Endometrial microvascular endothelial cells (primary cell): ENCODE measurements around the gene FUOM. TPM values are rescaled to one million over a fixed set of nuclear protein-coding genes. Genes with fewer than 3 reads are reported as not detected.

Source experiments
- in situ Hi-C: cut with HindIII; loops from 2 replicates; pipeline ENCODE4 v1.10.0; 2017; ENCODE audit warnings: low sequenced_read_pairs, low pct_unique_long_range_greater_than_20kb; ENCODE audit errors: inconsistent ontology term
- total RNA-seq: library from RNA; depleted of rRNA; stranded (reverse); fragments of >200 nt; gene quantifications from one replicate; pipeline ENCODE4 v1.2.3, GENCODE V29; 2015; ENCODE audit errors: inconsistent ontology term

Gene FUOM
- total RNA-seq, 1 donor from 2014 or later = 9.9 TPM

- in situ Hi-C loops = no loop called here
Observed at GRCh38 chr10:133339708-133340380, 18.0 kb downstream of the FUOM start.

- in situ Hi-C loops = no loop called here
Observed at GRCh38 chr10:133338080-133339071, 19.4 kb downstream of the FUOM start.

DNA sequence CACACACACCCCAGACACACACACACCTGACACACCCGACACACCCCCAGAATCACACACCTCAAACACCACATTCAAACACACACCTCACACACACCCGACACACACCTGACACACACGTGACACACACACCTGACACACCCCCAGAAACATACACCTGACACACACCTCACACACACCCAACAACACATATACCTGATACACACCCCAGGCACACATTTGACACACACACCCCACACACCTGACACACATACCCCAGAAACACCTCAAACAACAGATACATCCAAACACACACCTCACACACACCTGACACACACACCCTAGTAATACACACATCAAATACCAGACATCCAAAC, 20.5 kb downstream of the FUOM start:
- in situ Hi-C loops = no loop called here

DNA sequence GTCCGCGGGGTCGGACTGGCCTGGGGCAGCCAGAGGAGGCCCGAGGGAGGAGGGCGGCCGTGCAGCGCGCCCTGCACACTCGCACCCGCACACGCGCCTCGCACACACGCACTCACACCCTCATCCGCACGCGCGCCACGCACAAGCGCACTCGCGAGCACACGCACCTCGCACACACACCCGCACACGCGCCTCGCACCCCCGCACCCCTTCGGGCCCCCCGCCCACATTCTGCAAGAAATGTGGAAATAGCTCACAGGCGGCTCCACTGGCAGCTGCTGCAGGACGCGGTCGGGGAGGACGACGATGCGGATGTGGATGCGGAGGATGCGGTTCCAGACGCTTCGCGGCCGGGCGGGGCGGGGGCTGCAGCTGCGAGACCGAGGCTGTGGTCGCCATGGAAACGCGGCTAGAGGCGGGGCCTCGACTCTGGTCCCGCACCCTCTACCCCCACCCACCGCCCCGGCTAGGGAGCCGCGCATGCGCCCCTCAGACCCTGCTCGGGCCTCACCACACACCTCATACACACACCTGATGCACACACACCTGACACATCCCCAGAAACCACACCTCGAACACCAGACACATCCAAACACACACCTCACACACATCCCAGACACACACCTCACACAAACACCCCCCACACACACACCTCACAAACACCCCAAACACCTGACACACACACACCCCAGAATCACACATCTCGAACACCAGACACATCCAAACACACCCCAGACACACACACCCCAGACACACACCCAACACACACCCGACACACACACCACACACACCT, 21.0 kb downstream of the FUOM start, which contains the start of gene CALY:
CALY (minus strand) TSS at position 320 of the 793 bp plus-strand sequence. CDS start 7,907 bp downstream, outside the sequence.
- in situ Hi-C loops = no loop called here

DNA sequence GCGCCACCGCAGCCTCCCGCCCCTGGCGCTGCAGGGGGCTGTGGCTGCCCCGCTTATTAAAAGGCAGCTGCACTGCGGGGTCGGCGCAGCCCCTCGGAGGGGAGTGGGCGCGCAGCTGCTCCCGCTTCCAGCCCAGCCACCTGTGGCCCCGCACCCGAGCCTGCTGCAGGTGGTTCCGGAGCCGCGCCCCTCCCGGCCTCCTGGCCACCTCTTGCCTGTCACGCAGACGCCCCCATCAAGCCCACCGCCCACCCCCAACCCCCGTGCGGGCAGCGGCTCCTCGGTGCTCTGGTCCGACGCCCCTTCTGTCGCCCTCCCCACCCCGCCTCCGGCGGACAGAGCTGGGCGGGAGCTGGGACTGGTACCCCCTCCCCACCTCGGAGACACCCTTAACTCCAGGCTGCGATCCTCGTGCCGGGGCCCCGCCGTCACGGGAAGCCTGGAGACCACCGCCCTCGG, 21.7 kb downstream of the FUOM start:
- in situ Hi-C loops = no loop called here

DNA sequence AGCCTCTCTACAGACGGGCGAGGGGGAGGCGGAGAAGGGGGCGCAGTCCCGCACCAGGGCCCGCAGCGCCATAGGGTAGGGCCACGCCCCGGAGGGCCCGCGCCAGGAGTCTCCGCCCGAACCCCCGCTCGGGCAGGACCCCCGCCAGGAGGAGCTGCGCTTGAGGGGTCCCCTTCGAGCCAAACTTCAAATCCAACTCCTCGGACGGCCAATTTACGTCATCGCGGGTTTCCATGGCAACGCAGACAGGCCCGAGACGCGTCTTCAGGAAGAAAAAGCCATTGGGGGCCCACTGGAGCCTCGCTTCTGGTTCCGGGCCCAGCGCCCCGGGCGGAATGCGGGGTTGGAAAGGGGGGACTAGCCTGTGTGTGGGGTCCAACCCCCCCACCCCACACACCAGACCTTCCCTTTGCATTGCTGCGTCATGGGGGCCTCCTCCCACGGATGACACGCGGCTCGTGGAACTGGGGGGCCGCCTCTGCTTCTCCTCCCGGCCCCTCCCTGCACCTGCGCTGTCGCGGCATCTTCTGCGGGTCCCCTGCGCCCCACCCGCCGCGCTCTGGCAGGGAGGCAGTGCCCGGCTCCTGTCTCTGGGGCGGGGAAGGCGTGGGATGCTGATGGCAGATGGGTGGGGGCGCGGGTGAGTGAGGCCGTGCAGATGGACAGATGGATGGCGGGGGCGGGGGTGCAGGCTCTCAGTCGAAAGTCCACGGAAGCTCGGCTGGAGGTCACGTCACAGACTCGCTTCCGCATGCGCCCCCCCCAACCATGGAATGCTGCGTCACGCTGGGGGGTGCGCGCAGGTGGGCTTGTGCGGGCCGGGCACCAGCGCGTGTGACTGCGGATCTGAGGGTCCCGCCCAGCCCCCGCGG, 22.3 kb downstream of the FUOM start:
- in situ Hi-C loops = no loop called here

DNA sequence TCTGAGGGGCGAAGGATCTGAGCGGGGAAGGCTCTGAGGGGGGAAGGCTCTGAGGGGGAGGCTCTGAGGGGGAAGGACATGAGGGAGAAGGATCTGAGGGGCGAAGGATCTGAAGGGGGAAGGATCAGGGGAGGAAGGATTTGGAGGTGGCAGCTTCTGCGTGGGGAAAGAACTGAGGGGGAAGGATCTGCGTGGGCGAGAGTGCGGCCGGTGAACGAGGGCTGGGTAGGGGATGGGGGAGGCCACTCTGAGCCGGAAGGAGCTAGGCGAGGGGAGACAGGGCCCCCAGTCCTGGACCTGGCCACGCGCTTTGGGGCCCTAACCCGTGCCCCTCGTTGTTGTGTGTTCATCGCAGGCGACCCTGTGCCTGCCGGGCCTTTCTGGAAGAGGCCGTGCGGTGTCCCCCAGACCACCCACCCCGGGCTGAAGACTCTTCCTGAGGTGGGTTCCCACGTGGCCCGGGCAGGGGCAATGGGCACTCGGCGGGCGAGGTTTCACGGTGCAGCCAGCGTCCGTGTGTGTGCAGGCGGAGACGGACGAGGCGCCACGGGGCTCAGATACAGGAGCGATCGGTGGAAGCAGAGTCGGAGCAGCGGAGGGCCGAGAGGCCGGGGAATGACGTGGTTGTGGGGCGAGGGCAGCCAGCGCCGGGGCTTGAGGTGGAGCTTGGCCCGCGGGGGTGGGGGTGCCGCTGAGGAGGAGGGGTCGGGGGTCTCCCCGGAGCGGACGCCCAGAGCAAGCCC, 23.1 kb downstream of the FUOM start:
- in situ Hi-C loops = no loop called here

- in situ Hi-C loops = no loop called here
Observed at GRCh38 chr10:133332936-133333699, 24.7 kb downstream of the FUOM start.

DNA sequence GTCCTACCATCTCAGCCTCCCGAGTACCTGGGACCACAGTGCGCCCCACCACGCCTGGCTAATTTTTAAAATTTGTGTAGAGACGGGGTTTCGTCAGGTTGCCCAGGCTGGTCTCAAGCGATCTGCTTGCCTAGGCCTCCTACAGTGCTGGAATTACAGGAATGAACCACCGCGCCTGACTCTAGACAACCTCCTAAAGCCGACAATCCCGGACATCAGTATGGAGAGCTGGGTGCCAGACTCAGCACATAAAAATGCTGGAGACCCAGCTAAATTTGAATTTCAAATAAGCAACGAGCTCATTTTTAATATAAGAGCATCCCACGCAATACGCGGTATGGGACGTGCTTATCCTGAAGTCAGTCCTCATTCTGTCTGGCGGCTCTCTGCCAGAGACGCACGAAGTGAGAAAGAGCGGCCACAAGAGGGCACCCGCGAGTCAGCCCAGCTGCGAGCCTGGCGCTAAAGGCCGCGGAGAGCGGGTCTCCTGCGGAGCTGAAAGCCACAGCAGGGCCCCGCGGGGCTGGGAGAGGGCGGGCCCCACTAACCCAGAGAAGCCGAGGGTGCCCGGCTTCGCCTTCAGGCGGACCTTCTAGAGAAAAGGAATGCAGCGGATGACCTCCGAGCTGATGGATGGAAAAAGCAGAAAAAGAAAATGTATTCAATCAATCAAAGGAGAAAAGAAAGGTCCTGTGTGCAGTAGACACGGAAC, 28.2 kb downstream of the FUOM start:
- in situ Hi-C loops = no loop called here

DNA sequence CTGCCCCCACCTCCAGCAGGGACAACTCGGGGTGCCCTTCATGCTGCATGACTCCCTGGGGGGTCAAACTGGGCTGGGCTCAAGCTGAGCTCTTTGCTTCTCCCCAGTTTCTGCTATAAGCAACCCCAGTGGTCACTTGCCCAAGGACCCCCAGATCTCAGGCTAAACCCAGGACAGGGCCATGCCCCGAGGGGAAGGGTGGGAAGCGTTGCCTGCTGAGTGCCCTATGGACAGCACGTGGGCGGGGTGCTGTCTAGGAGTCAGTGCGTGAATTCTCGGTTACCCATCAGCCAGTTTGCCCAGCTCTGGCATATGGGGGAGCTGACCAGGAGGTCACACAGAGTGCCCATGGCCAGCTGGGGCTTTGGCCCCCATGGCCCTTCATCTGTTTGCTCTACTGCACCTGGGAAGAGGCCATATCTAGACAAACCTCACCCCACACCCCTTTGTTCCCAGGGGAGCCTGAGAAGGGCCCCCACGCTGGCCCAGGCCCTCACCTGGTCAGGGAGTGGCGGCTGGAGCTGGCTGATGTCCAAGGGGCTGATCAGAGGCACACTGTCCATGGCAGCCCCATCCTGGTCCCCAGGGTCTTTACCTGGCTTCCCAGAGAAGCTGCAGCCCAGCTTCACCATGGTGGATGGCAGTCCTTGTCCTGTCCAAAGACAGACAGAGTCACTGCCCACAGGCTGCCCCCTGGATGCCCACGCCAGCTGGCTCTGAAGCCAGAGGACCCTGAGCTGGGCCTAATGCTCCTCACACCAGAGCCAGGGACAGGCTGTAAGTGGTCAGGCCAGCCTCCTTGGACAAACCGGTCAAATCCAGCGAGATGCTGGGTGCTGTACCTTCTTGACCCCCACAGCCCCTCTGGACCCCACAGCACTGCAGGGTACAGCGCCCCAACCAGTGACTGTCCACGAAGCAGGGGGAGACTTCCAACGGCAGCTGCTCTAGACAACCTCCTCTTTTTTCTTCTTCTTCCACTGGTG, 29.2 kb downstream of the FUOM start:
- in situ Hi-C loops = no loop called here

GRCh38 chr10:133327651-133328357, 30.0 kb downstream of the FUOM start:
- in situ Hi-C loops = no loop called here

DNA sequence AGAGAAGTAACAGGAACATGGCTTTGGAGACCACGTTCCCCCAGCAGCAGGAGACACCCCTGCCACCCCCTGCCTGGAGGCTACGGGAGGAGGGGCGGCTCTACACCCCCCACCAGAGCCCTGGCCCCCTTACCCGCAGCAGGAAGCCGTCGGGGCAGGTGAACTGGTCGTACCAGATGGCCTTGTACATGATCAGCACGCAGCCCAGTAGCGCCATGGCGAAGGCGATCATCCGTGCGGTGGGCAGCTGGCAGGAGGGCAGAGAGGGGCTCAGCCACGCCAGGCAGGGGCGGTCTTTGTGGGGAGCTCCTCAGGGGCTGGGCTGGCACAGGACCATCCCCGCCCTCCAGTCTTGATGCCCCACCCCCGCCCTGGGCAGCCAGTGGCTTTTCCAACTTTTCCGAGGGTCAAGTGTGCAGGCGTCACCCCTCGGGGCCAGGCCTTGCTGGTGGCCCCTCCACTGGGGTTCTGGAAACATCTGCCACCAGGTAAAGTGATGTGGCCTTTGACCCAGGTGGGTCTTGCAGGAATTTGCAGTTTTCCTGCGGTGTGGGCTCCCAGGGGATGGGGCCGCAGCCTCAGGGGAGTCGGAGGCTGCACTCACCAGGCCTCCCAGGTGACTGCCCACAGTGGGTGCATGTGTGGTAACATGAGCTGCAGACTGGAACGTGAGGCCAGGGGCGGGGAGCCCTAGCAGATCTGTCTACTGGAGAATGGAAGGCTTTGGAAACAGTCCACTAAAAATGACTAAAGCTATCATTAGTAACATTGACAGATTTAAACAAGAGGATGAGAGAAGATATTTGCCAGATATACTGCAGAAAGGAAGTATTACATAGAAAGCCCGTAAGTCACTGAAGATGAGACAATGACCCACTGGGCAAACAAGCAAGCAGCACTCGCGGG, 30.8 kb downstream of the FUOM start:
- in situ Hi-C loops = no loop called here

DNA sequence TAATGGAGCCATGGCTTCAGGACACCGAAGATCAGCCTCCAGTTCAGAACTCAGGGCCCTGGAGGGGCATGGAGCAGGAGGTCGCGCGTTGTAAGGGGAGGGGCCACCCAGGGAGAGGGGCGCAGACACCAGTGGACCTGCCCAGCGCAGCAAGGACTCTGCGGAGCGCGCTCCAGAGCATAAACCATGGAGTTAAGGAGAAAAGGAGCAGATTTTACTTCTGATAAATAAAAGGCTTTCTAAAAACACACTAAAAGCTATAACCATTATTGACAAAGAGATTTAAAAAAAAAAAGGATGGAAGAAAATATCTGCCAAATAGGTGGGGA, 31.6 kb downstream of the FUOM start:
- in situ Hi-C loops = no loop called here
